Caco-2 (cell line): Measurements from ENCODE around the gene SHROOM4. TPM values are rescaled to one million over a fixed set of nuclear protein-coding genes. Genes with fewer than 3 reads are reported as not detected.

Source experiments
- BruUV-seq: library from RNA; stranded (reverse); fragments of 400-500 nt; replicated peaks from 2 replicates; lab custom pipeline; 2021; lab: Mats Ljungman, UMichigan
- CTCF ChIA-PET: fragments of 300-600 bp; sonication (Branson Sonifier 250); formaldehyde crosslinking; loops from one replicate; lab custom pipeline; 2022; ENCODE audit warnings: antibody characterized with exemption; lab: Charles Lee
- POLR2A ChIA-PET: fragments of 300-600 bp; sonication (Branson Sonifier 250); formaldehyde crosslinking; loops from one replicate; lab custom pipeline; 2022; ENCODE audit warnings: antibody characterized with exemption; lab: Charles Lee
- DNase-seq, 2 experiments: peaks; one replicate each; pipeline versions ENCODE4 v3.0.0 to v3.0.0-alpha.2; 2020 to 2022
- H3K27me3 ChIP-seq: replicated peaks from 2 replicates; pipeline ENCODE4 v1.6.0; 2011; ENCODE audit warnings: low read length; ENCODE audit not compliant: control insufficient read depth, insufficient read depth
- H3K36me3 ChIP-seq: 2 replicates; pipeline ENCODE4 v1.5.1; 2011; ENCODE audit warnings: low read length; ENCODE audit not compliant: control insufficient read depth, insufficient read depth
- H3K4me1 ChIP-seq: fragments of 250-450 bp; sonication (Bioruptor Pico); 2 replicates; pipeline ENCODE4 v1.5.1; 2020; ENCODE audit warnings: mild to moderate bottlenecking
- H3K4me3 ChIP-seq: 2 replicates; pipeline ENCODE4 v1.5.1; 2011; ENCODE audit warnings: low read depth, mild to moderate bottlenecking, control low read depth, low read length
- H3K9me3 ChIP-seq: fragments of 250-450 bp; sonication (Bioruptor Pico); 2 replicates; pipeline ENCODE4 v1.5.1; 2020; ENCODE audit warnings: mild to moderate bottlenecking, moderate library complexity
- H3K27ac Mint-ChIP-seq: one replicate; pipeline ENCODE4 v1.8.0; 2022; ENCODE audit warnings: mixed read lengths; ENCODE audit not compliant: unreplicated experiment
- H3K27me3 Mint-ChIP-seq: one replicate; pipeline ENCODE4 v1.8.0; 2022; ENCODE audit warnings: mixed read lengths; ENCODE audit not compliant: insufficient read depth, unreplicated experiment
- H3K36me3 Mint-ChIP-seq: one replicate; pipeline ENCODE4 v1.8.0; 2022; ENCODE audit warnings: mild to moderate bottlenecking, mixed read lengths; ENCODE audit not compliant: insufficient read depth, unreplicated experiment
- H3K4me1 Mint-ChIP-seq: one replicate; pipeline ENCODE4 v1.8.0; 2022; ENCODE audit warnings: low read depth, mixed read lengths; ENCODE audit not compliant: unreplicated experiment
- H3K4me3 Mint-ChIP-seq: one replicate; pipeline ENCODE4 v1.8.0; 2022; ENCODE audit warnings: mild to moderate bottlenecking, moderate library complexity, mixed read lengths; ENCODE audit not compliant: unreplicated experiment
- H3K9me3 Mint-ChIP-seq: one replicate; pipeline ENCODE4 v1.8.0; 2022; ENCODE audit warnings: mixed read lengths; ENCODE audit not compliant: unreplicated experiment
- intact Hi-C: fragments of 100-400 bp; cut with micrococcal nuclease; formaldehyde crosslinking; loops from one replicate; pipeline ENCODE4 v1.10.0; 2022; ENCODE audit not compliant: unreplicated experiment
- total RNA-seq: library from RNA; stranded (reverse); gene quantifications from 2 replicates; pipeline ENCODE4 v1.2.3, GENCODE V29; 2022
- TF ChIP-seq, protein P1 (sequence below), 2 experiments: fragments of 200-600 bp in 1 of 2; IDR thresholded peaks; 1 replicate in 1 of 2; 2 replicates in 1 of 2; pipeline versions ENCODE4 v1.5.1 to v1.8.0; 2011 to 2022; ENCODE audit warnings: antibody characterized with exemption in 1 of 2, control low read depth in 1 of 2, inconsistent platforms in 1 of 2, low read depth in 1 of 2, low read length in 1 of 2, mild to moderate bottlenecking in 1 of 2, moderate library complexity in 1 of 2; ENCODE audit not compliant: insufficient read depth in 1 of 2, severe bottlenecking in 1 of 2, unreplicated experiment in 1 of 2

SHROOM4 gene
- total RNA-seq, 1 experiment from 2014 or later: 0.09 TPM

- Histone ChIP-seq H3K36me3 (no peaks in the 10 kb centered on the region), H3K9me3 (no peaks in the 10 kb centered on the region), H3K4me3 (no peak overlapping the region), H3K4me1 (no peaks in the 10 kb centered on the region), H3K27me3 (no peaks in the 10 kb centered on the region)
- H3K27me3 Mint-ChIP-seq: no peaks in the 10 kb centered on the region
- peak; percentile 50 for DNase-seq
- H3K36me3 Mint-ChIP-seq: no peaks in the 10 kb centered on the region
- ChIA-PET POLR2A (no interaction called here), CTCF (interaction anchor here (1.0 kb wide), 2 partner anchors 109 to 479 kb away, joined by 3 to 5 read pairs; partner anchors contain the start of gene DGKK)
- TF ChIP-seq, protein P1, sequence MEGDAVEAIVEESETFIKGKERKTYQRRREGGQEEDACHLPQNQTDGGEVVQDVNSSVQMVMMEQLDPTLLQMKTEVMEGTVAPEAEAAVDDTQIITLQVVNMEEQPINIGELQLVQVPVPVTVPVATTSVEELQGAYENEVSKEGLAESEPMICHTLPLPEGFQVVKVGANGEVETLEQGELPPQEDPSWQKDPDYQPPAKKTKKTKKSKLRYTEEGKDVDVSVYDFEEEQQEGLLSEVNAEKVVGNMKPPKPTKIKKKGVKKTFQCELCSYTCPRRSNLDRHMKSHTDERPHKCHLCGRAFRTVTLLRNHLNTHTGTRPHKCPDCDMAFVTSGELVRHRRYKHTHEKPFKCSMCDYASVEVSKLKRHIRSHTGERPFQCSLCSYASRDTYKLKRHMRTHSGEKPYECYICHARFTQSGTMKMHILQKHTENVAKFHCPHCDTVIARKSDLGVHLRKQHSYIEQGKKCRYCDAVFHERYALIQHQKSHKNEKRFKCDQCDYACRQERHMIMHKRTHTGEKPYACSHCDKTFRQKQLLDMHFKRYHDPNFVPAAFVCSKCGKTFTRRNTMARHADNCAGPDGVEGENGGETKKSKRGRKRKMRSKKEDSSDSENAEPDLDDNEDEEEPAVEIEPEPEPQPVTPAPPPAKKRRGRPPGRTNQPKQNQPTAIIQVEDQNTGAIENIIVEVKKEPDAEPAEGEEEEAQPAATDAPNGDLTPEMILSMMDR (IDR thresholded peaks at IDR 0.05; ENCODE audit: insufficient read depth in 1 of 2, low read depth in 1 of 2, low read length in 1 of 2, severe bottlenecking in 1 of 2, unreplicated experiment in 1 of 2): peak; percentile 36 to 45
- no peak overlapping the region for H3K27ac Mint-ChIP-seq
- no TSS peak for BruUV-seq
- intact Hi-C loops: loop anchor here (1.0 kb wide), 2 partner anchors 112 to 480 kb away; no protein-coding TSS in a partner anchor
- H3K9me3 Mint-ChIP-seq: no peaks in the 10 kb centered on the region
- H3K4me1 Mint-ChIP-seq: peaks cover 6% of the 10 kb centered on the region
- no peak overlapping the region for H3K4me3 Mint-ChIP-seq
Measured at GRCh38 chrX:50579955-50580354, 234.0 kb downstream of the SHROOM4 start.

GRCh38 chrX:50577326-50577725 is 236.7 kb downstream of the SHROOM4 start:
- ChIA-PET POLR2A (no interaction called here), CTCF (no interaction called here)
- intact Hi-C loops: no loop called here
- no peak overlapping the region for H3K4me3 Mint-ChIP-seq
- no peak overlapping the region for H3K4me3 ChIP-seq
- no peaks in the 10 kb centered on the region for H3K4me1 ChIP-seq
- no peaks in the 10 kb centered on the region for H3K27me3 Mint-ChIP-seq
- H3K9me3 Mint-ChIP-seq: no peaks in the 10 kb centered on the region
- H3K27ac Mint-ChIP-seq: no peak overlapping the region
- H3K36me3 Mint-ChIP-seq: no peaks in the 10 kb centered on the region
- no peak for DNase-seq
- no peaks in the 10 kb centered on the region for H3K36me3 ChIP-seq
- no peaks in the 10 kb centered on the region for H3K27me3 ChIP-seq
- TF ChIP-seq, protein P1 (IDR thresholded peaks at IDR 0.05; ENCODE audit: insufficient read depth in 1 of 2, low read depth in 1 of 2, low read length in 1 of 2, severe bottlenecking in 1 of 2, unreplicated experiment in 1 of 2): no peak
- H3K4me1 Mint-ChIP-seq: peaks cover 6% of the 10 kb centered on the region
- BruUV-seq: no TSS peak
- no peaks in the 10 kb centered on the region for H3K9me3 ChIP-seq

GRCh38 chrX:50567636-50568035 is 246.4 kb downstream of the SHROOM4 start:
- TF ChIP-seq, protein P1 (IDR thresholded peaks at IDR 0.05; ENCODE audit: insufficient read depth in 1 of 2, low read depth in 1 of 2, low read length in 1 of 2, severe bottlenecking in 1 of 2, unreplicated experiment in 1 of 2): no peak
- Histone ChIP-seq H3K9me3 (no peaks in the 10 kb centered on the region), H3K36me3 (no peaks in the 10 kb centered on the region), H3K4me1 (no peaks in the 10 kb centered on the region), H3K4me3 (no peak overlapping the region), H3K27me3 (no peaks in the 10 kb centered on the region)
- BruUV-seq: no TSS peak
- Mint-ChIP-seq H3K27ac (no peak overlapping the region), H3K36me3 (no peaks in the 10 kb centered on the region), H3K4me3 (no peak overlapping the region), H3K4me1 (no peaks in the 10 kb centered on the region), H3K9me3 (peaks cover 9% of the 10 kb centered on the region), H3K27me3 (no peaks in the 10 kb centered on the region)
- no peak for DNase-seq
- CTCF ChIA-PET: no interaction called here
- intact Hi-C loops: no loop called here
- POLR2A ChIA-PET: no interaction called here
